IPS DF 4.7 (cell line): Measurements from ENCODE around the gene SETD2.

Source experiments
- DNase-seq: peaks from one replicate; pipeline ENCODE4 v3.0.0-alpha.2; 2013; ENCODE audit warnings: low spot score; ENCODE audit errors: extremely low read depth

SETD2 gene

DNA sequence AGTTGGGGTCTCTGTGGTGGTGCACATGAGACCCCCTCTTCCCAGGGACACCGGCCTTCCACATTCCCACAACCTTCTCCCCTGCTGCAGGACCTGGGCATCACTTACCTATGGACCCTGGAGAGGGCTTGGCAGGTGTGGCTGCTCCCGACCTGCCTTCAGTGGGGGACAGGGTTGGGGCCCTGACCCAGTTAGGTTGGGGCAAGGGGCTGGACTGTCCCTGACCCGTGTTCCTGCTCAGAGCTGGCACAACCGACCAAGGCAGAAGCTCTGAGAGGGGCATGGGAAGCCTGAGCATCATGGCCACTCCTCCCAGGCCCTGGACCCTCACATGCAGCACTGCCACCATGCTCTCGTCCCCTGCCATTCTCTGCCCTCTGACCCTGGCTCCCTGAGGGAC is 178.3 kb downstream of the SETD2 start:
- DNase-seq = no peak

DNA sequence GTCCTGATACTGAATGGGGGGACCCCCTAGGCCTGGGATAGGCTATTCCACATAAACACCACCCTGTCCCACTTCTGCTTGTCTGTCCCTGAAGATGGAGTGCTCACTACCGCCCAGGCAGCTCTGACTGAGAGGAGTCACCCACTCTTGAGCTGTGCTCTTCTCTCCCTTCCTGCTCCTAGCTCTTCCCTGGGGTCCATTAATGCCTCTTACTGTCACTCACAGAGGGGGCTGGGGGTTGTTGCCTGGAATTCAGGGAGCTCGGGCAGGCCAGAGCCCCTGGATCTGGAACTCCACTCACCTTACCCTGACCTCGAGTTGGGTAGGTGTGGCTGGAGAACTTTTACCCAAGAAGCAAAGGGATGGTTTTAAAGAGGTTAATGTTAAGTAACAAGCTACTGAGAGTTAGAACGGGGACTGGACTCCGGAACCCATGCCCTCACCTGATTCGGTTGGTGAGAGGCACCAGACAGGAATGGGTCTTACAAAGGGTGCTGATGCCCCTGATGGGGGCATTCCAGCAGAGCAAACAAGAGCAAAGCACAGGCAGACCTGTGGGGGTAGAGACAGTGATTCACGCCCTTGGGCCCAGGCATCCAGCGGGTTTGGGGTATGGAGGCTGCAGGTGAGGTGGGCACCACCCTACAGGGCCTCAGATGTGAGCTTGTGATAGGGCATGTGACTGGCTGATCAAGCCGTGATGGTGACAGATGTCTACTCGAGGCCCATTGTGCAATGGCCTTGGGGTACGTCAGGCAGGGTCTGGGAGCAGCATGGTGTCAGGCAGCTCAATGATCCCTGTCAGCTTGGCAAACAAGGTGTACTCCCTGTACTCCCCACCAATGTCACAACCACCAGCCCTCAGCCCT is 179.1 kb downstream of the SETD2 start:
- DNase-seq = no peak

DNA sequence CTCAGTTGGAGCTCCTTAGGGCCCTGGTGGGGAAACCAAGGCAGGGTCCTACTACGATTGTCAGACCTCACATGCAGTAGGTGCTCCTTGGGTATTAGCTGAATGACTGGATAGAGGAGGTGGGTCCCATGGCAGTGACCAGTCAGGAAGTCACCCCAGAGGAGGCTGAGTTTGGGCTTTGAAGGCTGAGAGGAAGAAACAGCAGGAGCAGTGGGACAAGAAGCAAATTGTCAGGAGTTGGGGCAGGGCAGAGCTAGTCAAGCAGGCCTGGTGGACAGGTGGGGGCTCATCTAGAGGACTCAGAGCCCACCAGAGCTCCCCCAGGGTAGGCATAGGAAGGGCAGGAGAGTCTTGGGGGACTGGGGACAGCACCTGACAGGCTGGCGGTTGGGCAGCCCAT is 181.4 kb downstream of the SETD2 start:
- DNase-seq = no peak

DNA sequence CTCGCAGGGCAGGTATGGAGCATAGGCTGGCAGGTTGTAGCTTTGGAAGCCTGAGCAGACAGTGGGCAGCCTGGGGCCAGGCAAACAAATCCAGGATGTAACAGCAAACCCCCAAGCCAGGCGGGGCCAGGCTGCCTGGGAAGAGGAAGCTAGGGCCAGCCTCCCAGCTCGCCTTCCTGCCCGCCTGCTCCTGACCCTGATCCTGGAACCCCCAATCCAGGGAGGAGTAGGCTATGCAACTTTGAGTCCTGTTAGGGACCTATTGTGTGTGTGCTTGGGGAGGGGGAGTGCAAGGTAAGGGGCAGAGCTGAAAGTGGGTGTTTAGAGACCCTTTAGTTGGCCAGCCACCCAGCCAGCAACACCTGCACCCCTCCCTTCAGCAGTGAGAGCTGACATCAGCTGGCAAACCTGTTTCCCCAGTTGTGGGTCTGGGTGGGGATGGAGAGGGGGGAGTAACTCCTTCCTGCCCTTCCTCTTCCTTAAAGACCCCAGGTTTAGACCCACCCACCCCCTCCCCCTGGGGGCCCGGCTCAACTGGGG is 181.9 kb downstream of the SETD2 start:
- no peak for DNase-seq

DNA sequence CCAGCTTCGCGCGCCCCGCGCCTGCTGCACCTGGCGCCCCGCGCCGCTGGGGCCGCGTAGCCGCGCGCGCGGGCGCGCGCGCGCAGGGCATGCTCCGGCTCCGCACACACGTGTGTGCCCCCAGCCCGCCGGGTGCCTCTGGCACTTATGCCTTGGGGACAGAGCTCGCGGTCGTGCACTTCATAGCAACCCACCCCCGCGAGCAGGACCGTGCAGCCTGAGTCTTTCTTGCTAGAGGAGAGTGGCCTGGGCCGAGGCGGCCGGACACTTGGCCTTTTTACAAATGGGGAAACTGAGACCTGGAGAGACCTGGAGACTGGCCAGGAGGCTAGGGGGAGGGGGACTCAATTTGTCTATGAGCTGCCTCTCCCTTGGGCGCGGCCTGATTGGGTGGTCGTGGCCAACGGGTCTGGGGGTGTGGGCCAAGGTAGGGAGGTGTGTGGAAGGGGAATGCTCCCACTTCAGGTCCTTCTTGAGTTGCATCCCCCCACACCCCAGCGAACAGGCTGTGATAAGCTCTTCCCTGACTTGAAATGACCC is 183.9 kb downstream of the SETD2 start:
- DNase-seq = no peak

DNA sequence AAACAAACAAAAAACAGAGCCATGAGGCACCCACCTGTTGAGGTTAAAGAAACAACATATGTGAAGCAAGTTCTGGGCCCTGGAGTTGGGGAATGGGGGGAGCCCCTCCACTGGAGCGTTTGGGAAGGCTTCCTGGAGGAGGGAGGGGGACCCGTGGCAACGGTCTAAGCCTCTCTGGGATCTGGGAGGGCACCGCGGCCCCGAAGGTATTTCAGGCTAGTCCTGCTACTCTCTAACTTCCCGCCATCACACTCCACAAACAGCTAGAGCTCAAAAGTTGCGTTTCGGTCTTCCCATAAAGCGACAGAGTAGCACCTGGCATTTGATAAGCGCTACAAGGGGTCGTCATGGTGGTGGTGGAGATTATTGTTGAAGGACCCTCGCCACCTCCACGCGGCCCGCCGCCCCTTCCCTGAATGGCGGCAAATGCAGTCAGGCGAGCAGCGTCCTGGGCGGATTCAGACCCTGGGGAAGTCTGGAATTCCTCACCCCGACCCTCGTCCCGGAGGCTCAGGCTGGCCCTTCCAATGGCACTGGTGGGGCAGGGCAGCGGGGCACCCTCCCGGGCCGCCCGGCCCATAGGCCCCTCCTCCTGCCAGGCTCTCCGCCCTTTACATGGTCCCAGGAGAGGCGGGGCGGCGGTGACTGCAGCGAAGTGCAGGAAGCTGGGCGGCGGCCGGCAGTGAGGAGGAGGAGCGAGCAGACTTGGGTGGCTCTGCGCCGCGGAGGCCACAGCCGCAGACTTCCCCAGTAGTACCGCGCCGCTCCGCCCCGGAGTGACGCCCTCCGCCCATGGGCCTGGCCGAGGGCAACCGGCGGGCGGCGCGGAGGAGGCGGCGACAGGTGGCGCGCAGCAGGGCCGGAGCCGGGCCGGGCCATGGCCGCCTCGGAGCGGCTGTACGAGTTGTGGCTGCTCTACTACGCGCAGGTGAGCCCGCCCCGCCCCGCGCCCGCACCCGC is 184.6 kb downstream of the SETD2 start, which contains the start of gene NBEAL2:
TSS of gene NBEAL2 (plus strand) at position 682 of the 960 bp plus-strand sequence. CDS start at position 878, 196 bp downstream.
- DNase-seq = no peak

DNA sequence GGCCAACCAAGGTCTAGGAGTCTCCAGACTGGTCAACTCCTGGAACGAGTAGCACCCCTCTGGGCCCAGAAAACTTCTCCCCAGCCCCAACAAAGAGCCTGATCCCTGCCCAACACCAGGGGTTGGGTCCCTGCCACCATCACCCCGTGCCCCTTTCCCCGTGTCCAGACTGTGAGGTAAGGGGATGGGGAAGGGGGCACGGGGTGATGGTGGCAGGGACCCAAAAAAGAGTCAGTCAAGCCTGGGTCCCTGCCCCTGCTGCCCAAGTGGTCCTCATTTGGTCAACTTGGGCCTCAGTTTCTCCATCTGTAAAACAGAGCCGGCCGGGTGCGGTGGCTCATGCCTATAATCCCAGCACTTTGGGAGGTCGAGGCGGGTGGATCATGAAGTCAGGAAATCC is 185.5 kb downstream of the SETD2 start:
- DNase-seq = no peak

DNA sequence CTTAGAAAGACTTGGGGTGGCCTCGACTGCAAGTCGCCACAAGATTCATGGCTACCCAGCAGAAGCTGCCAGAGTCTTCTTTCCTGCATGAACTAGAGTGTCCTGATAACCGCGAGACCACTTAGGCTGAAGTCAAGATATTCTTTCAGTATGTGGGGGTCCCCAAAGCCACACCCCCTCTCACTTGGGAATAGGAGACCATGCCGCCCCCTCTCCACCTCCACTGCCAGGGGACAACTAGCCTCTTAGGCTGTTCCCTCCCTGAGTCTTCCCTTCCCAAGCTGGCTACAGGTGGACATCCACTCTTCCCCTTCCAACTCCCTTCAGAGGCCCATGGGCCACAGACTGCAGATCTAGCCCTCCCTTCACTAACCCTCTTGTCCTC is 186.1 kb downstream of the SETD2 start:
- no peak for DNase-seq

DNA sequence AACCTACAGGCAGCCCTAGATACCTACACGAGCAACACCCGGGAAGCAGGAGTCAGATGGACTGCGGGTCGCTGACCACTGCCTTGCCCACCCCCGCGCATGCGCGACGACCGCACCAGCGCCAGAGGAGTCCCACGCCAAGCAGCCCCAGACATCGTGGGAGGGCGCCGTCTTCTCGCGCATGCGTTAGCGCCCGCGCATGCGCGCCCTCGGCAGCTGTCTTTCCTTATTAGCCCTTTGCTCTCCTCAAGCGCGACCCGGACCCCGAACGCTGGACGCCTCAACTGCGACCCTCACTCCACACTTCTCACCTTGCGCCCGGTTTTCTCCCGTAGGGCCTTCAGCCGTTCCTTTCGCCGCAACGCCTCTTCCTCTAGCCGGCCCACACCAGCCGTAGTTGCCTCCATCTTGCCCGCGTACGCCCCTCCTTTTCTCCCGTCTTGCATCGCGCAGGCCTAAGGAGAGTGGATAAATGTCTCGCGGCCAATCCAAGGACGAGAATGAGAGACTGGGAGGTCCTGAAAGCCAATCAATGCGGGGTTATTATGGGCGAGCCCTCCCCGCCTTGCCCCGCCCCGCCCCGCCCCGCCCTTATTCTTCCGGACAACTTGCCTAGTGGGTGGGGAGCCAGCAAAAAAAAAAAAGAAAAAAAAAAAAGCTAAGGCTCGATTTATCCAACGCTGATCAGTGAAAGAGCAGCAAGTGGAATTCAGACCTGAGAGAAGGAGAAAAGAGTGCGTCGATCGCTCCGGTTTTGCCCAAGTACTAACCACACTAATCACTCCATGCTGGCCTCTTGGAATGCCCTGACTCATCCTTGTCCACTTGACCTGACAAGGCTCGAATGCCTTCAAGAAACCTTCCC is 187.4 kb downstream of the SETD2 start, which contains the start of gene CCDC12:
TSS of gene CCDC12 (minus strand) at position 420 of the 865 bp plus-strand sequence. CDS start at position 407, 13 bp downstream.
- DNase-seq = peak; percentile 86

DNA sequence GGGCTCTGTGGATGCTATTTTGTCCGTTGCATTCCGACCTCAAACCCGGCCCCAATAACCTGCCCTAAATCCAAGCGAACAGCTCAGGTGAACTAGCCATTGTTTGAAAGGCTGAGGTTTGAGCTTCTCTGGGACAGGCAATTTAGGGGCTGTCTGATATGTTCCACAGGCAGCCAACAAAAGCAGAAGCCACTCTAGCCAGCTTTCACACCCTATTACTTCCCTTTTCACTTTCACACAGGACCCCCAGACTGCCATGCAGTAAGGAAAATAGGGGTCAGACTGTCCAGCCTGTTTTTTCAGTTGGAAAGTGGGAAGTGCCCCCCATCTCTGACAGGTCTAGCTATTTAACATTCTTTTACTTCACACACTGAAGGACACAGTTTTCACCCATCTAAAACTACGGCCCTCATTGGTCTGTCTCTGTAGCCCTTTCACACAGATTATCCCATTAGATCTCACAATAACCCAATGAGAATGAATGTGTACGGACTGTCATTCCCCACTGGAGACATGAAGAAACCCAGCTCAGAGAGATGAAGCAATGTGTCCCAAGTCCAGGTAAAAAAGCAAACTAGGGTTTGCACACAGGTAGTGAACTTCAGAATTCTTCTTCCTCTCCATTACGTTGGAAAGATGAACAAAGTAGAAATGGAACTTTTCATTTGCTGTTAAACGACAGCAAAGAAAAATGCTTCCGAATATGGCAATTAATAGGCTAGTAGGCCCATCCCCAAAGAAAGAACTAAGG is 189.3 kb downstream of the SETD2 start:
- no peak for DNase-seq

DNA sequence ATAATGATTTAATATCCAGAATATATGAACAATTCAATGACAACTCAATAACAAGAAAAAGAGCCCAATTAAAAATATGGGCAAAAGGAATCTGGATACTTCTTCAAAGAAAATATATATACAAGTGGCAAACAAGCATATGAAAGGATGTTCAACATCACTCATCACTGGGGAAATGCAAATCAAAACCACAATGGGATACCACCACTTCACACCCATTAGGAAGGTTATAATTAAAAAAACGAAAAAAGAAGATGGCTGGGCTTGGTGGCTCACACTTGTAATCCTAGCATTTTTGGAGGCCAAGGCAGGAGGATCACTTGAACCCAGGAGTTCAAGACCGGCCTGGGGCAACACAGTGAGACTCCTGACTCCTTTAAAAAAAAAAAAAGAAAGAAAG is 191.5 kb downstream of the SETD2 start:
- no peak for DNase-seq

DNA sequence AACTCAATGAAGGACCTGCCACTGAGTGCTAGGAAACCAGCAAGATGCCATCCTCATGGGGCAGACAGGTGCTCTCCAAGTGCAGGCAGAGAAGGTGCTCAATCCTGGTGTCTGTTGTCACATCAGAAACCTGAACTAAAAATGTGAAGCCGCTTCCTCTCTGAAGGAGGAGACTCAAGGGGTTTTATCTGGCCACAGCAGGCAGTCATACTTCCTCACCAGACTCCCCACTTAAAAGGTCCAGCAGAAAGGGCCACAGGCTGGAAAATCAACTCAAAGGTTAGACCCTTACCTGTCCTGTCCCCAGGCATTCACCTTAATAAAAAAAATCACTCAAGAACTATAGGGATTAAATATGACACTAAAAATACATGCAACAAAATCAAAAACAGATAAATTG is 192.2 kb downstream of the SETD2 start:
- no peak for DNase-seq

DNA sequence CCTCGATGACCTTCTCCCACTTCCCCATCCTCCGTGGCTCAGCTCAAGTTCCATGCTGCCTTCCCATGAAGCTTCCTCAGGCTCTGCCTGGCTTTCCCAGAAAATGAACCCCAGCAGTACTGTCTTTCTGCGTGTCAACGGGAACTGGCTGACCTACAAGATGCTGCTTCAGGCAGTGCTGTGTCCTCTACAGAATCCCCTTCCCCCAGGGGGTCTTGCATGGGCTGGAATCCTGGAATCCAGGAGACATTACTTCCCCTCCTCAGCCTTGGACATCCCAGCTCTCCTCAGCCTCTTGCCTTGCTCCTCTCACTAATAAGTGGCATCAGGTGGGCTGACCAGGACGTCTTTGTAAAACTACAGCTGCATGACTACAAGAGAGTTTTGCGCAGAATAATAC is 192.8 kb downstream of the SETD2 start:
- DNase-seq = no peak

DNA sequence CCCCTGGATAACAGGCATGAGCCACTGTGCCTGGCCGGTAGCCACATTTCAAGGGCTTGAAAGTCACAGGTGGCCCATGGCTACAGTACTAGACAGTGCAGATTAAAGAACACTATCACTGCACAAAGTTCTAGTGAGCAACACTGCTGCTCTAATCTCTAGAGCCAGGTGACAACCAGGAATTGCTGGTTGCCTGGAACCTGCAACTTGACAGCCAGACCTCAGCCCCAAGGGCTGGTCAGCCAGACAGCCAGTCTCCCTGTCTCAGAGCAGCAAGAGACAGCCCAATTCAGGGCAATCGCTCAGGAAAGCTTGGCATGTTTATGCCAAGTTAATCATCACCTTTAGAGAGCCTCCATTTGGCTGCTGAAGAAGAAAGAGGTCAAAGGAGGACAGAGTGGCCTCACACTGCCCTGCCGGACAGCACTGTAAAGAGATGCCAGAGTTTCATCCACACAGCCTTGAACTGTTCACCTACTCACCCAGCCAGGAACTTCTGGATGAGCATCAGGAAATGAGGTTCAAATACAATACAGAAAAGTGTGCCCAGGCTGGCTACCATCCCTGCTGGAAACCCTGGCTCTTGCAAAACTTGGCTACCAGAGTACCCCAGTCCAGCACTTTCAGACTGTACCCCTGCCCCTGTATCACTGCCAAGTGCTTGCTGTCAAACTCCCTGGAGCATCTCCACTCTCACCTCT is 193.4 kb downstream of the SETD2 start:
- no peak for DNase-seq

DNA sequence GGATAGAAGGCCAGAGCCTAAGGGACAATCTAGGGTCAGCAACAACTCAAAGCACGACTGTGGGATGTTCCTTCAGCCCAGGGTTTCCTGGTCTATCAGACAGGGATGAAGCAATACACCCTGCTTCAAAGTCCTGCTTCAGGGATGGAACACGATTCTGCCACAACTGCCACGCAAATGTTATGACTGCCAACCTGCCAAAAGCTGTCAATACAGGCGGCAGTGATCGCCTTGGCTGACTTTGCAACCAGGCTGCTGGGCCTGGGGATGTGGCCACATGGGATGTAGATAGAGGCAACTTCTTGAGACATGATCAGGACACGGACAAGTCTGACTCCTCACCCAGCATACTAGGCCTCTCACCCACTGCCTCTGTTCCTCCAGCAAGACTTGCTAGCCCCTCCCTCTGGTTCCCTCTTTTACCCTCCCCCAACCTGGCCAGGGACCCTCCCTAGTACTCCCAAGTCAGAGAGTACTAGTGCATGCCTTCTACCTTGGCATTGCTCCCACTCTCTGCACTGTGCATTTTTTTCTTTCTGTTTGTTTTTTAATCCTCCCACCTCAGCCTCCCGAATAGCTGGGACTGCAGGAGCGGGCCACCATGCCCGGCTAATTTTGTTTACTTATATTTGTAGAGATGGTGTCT is 195.0 kb downstream of the SETD2 start:
- no peak for DNase-seq

DNA sequence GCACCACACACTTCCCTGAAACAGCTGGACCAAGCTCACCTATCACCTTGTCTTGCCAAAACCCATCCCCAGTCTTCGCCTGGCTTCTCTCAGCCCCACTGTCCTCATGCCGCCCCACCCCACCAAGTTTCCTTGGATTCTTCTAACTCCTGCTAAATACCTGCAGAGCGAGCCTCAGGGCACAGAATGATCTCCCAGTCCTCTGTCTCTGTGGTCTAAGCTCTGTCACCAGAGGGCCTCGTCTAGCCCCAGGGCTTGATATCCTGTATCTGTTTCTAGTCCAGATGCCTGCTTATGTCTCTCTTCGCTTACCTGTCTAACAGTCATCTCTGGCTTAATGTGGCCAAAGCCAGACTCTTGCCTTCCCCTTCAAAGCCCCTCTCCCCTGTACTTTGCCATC is 197.1 kb downstream of the SETD2 start:
- DNase-seq = no peak
